ENCODE results near the gene TCN2. TPM values are rescaled to one million over a fixed set of nuclear protein-coding genes. Genes with fewer than 3 reads are reported as not detected.

Gene TCN2
- total and polyA plus RNA-seq, 10 of the 15 experiments (the other 5 are each of a cell fraction or from before 2014, with no cell fraction given) = 5.4 to 21.8 (median 11.0) TPM

DNA sequence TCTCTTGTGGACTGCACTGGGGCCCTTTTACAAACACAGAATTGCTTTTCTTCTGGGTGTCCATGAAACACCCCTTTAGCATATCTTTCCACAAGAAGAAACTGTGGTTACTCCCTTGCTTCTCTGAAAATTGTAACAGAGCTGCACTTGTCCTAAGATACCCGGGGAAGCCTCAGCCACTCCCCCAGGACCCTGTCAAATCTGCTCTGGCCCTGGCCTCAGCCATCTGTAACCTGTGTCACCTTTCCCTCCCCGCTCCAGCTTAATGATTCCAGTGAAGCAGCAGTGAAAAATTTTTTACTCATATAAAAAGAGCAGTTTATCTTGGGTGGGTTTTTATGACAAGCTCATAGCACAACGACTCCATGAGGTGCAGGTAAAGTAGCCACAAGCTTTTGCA is 64.1 kb downstream of the TCN2 start:
- Histone ChIP-seq H3K27ac (ENCODE audit: control insufficient read depth, insufficient read depth) (no peak overlapping the region), H3K4me1 (ENCODE audit: control insufficient read depth, insufficient read depth, low read length) (no peaks in the 10 kb centered on the region), H3K4me3 (no peak overlapping the region), H3K4me2 (ENCODE audit: control insufficient read depth, insufficient read depth) (no peak overlapping the region), H4K20me1 (ENCODE audit: control insufficient read depth, insufficient read depth) (no peaks in the 10 kb centered on the region), H3K9me3 (replicated peaks; ENCODE audit: control insufficient read depth, insufficient read depth, low read length) (no peaks in the 10 kb centered on the region), H3K79me2 (ENCODE audit: control insufficient read depth, insufficient read depth, low read length) (no peaks in the 10 kb centered on the region), H3K9ac (ENCODE audit: control insufficient read depth, insufficient read depth, low read length) (no peak overlapping the region), H2AFZ (ENCODE audit: control insufficient read depth, low read depth, low read length) (no peak overlapping the region), H3K27me3 (replicated peaks in 1 of 2; ENCODE audit: control insufficient read depth in 2 of 2, insufficient read depth in 2 of 2, low read length in 1 of 2) (no peaks in the 10 kb centered on the region), H3K36me3 (ENCODE audit: control insufficient read depth in 2 of 2, insufficient read depth in 2 of 2, low read length in 1 of 2) (no peaks in the 10 kb centered on the region)
- ChIA-PET SMC1A (ENCODE audit: uncharacterized antibody, unreplicated experiment) (interaction anchor here (1.4 to 1.6 kb wide), 2 partner anchors 36 to 84 kb away, joined by 3 read pairs; no protein-coding TSS in a partner anchor), CTCF (interaction anchor here (2.1 kb wide), 1 partner anchor 36 kb away, joined by 6 read pairs; no protein-coding TSS in a partner anchor), POLR2A (no interaction called here), RAD21 (ENCODE audit: unreplicated experiment) (no interaction called here)
- DNase-seq (ENCODE audit: low read depth, low spot score) = no peak
- intact Hi-C loops (cut with micrococcal nuclease; ENCODE audit: unreplicated experiment) = no loop called here
- FAIRE-seq = no peak
- 53% methylated on average over 3 of the region's 3 CpGs for WGBS (ENCODE audit: insufficient coverage, insufficient replicate concordance, low lambda C conversion rate, missing lambda C conversion rate)
- no peak for ATAC-seq
- in situ Hi-C loops (cut with MboI) = no loop called here
- BruUV-seq (replicated peaks) = no TSS peak
- TF ChIP-seq BHLHE40 (IDR thresholded peaks at IDR 0.05; ENCODE audit: borderline replicate concordance in 1 of 2, low read depth in 2 of 2, low read length in 1 of 2) (no peak), TBL1XR1 (IDR thresholded peaks at IDR 0.05; ENCODE audit: low read depth, low read length) (no peak), ZNF384 (IDR thresholded peaks at IDR 0.05; ENCODE audit: borderline replicate concordance, low read depth, low read length) (no peak), MYB (IDR thresholded peaks at IDR 0.05; ENCODE audit: borderline replicate concordance, low read depth, low read length) (no peak), RB1 (IDR thresholded peaks at IDR 0.05; ENCODE audit: borderline replicate concordance) (no peak), SMARCA5 (IDR thresholded peaks at IDR 0.05) (no peak), RELA (IDR thresholded peaks at IDR 0.05; ENCODE audit: borderline replicate concordance, partially characterized antibody) (no peak), MYC (IDR thresholded peaks at IDR 0.05; ENCODE audit: insufficient read depth, insufficient read length, insufficient replicate concordance, low read length, severe bottlenecking) (no peak), GATAD2B (conservative IDR thresholded peaks at IDR 0.05; ENCODE audit: low read depth) (no peak), SMAD5 (IDR thresholded peaks at IDR 0.05; ENCODE audit: low read depth) (no peak)
- TF ChIP-seq, protein P1, sequence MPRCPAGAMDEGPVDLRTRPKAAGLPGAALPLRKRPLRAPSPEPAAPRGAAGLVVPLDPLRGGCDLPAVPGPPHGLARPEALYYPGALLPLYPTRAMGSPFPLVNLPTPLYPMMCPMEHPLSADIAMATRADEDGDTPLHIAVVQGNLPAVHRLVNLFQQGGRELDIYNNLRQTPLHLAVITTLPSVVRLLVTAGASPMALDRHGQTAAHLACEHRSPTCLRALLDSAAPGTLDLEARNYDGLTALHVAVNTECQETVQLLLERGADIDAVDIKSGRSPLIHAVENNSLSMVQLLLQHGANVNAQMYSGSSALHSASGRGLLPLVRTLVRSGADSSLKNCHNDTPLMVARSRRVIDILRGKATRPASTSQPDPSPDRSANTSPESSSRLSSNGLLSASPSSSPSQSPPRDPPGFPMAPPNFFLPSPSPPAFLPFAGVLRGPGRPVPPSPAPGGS (IDR thresholded peaks at IDR 0.05; ENCODE audit: borderline replicate concordance, insufficient read depth, low read depth, low read length, poor library complexity, severe bottlenecking) = no peak
- TF ChIP-seq, protein P2, sequence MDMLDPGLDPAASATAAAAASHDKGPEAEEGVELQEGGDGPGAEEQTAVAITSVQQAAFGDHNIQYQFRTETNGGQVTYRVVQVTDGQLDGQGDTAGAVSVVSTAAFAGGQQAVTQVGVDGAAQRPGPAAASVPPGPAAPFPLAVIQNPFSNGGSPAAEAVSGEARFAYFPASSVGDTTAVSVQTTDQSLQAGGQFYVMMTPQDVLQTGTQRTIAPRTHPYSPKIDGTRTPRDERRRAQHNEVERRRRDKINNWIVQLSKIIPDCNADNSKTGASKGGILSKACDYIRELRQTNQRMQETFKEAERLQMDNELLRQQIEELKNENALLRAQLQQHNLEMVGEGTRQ (IDR thresholded peaks at IDR 0.05; ENCODE audit: borderline replicate concordance, low read depth, low read length) = no peak

Data from GM12878 (cell line).